Natural killer cell treated with Interleukin-12 subunit alpha and Interleukin-12 subunit beta and Interleukin-15 and Interleukin-18, amount 100 ng/mL, for 72 hours (primary cell): ENCODE measurements around the gene AUTS2. TPM values are rescaled to one million over a fixed set of nuclear protein-coding genes. Genes with fewer than 3 reads are reported as not detected.
"Not testable (repeated sequence)": the region's sequence is repeated elsewhere in the genome, so short reads cannot be mapped to it uniquely, and the experiment has no call there.

Experiments used
- ATAC-seq, 2 donors: fragments of 150-1000 bp; cut with Tn5 transposase in 1 of 2; sonication (Bioruptor Pico), chemical (Tn5 transposase) in 1 of 2; 2 replicates each; pipeline ENCODE4 v1.10.0; 2021
- DNase-seq: peaks from one replicate; pipeline ENCODE4 v3.0.0; 2022; ENCODE audit warnings: low spot score
- H3K27ac Mint-ChIP-seq, 2 donors: 1 replicate in 1 of 2; 2 replicates in 1 of 2; pipeline ENCODE4 v1.8.0; 2022; ENCODE audit warnings: mixed read lengths in 2 of 2, mild to moderate bottlenecking in 1 of 2, moderate library complexity in 1 of 2
- H3K27me3 Mint-ChIP-seq, 2 donors: 1 replicate in 1 of 2; 2 replicates in 1 of 2; pipeline ENCODE4 v1.8.0; 2022; ENCODE audit warnings: mixed read lengths in 2 of 2
- H3K36me3 Mint-ChIP-seq: one replicate; pipeline ENCODE4 v1.8.0; 2022; ENCODE audit warnings: mixed read lengths
- H3K4me1 Mint-ChIP-seq, 2 donors: 1 replicate in 1 of 2; 2 replicates in 1 of 2; pipeline ENCODE4 v1.8.0; 2022; ENCODE audit warnings: low read depth in 2 of 2, mixed read lengths in 2 of 2, mild to moderate bottlenecking in 1 of 2
- H3K4me3 Mint-ChIP-seq: one replicate; pipeline ENCODE4 v1.8.0; 2022; ENCODE audit warnings: mixed read lengths
- H3K9me3 Mint-ChIP-seq: 2 replicates; pipeline ENCODE4 v1.8.0; 2022; ENCODE audit warnings: mixed read lengths
- total RNA-seq, 2 donors: library from RNA; stranded (reverse); gene quantifications; one replicate each; pipeline ENCODE4 v1.2.3, GENCODE V29; 2022

The AUTS2 gene
- total RNA-seq, 2 donors from 2014 or later, result 14.3 to 43.0 TPM

- DNase-seq, result no peak
- Mint-ChIP-seq H3K9me3 (no peaks in the 10 kb centered on the region), H3K4me1 (peaks cover 4 to 19% of the 10 kb centered on the region in 2 donors), H3K27ac (no peak overlapping the region), H3K36me3 (no peaks in the 10 kb centered on the region), H3K4me3 (no peak overlapping the region), H3K27me3 (peaks cover 0 to 3% of the 10 kb centered on the region in 2 donors)
- no peak for ATAC-seq
Observed at GRCh38 chr7:70637726-70638125, 1039.5 kb downstream of the AUTS2 start.

- Mint-ChIP-seq H3K27me3 (peaks cover 0 to 3% of the 10 kb centered on the region in 2 donors), H3K4me1 (peaks cover 4 to 19% of the 10 kb centered on the region in 2 donors)
Observed at GRCh38 chr7:70638158-70639107, 1040.2 kb downstream of the AUTS2 start.

GRCh38 chr7:70640266-70640833, 1042.1 kb downstream of the AUTS2 start:
- no peaks in the 10 kb centered on the region for H3K9me3 Mint-ChIP-seq
- no peak overlapping the region for H3K4me3 Mint-ChIP-seq
- ATAC-seq, result no peak
- H3K27ac Mint-ChIP-seq, result no peak overlapping the region
- no peaks in the 10 kb centered on the region for H3K36me3 Mint-ChIP-seq
- peaks cover 0 to under 1% of the 10 kb centered on the region in 2 donors for H3K27me3 Mint-ChIP-seq
- H3K4me1 Mint-ChIP-seq, result peaks cover under 1 to 8% of the 10 kb centered on the region in 2 donors
- DNase-seq, result no peak

More at GRCh38 chr7:70638158-70639107, 1040.2 kb downstream of the AUTS2 start:
- Mint-ChIP-seq H3K36me3 (no peaks in the 10 kb centered on the region), H3K27ac (no peak overlapping the region), H3K4me3 (no peak overlapping the region), H3K9me3 (no peaks in the 10 kb centered on the region)
- DNase-seq, result no peak
- ATAC-seq, result no peak

- H3K27me3 Mint-ChIP-seq, result peaks cover 4 to 6% of the 10 kb centered on the region in 2 donors
- H3K4me3 Mint-ChIP-seq, result no peak overlapping the region
- H3K36me3 Mint-ChIP-seq, result no peaks in the 10 kb centered on the region
- no peaks in the 10 kb centered on the region for H3K9me3 Mint-ChIP-seq
- H3K4me1 Mint-ChIP-seq, result peaks cover 10 to 13% of the 10 kb centered on the region in 2 donors
- no peak for DNase-seq
- no peak overlapping the region for H3K27ac Mint-ChIP-seq
- ATAC-seq, result no peak
Observed at GRCh38 chr7:70641882-70642281, 1043.6 kb downstream of the AUTS2 start.

- Mint-ChIP-seq H3K4me3 (peak overlapping the region; percentile 38), H3K4me1 (peaks cover 33% of the 10 kb centered on the region in 2 donors), H3K36me3 (no peaks in the 10 kb centered on the region), H3K27ac (peak overlapping the region in 1 of 2 donors; percentile 57), H3K9me3 (no peaks in the 10 kb centered on the region), H3K27me3 (peaks cover 4 to 6% of the 10 kb centered on the region in 2 donors)
- ATAC-seq, result no peak
- DNase-seq, result no peak
Observed at GRCh38 chr7:70645279-70645678, 1047.0 kb downstream of the AUTS2 start.

- Mint-ChIP-seq H3K27me3 (peaks cover 6 to 7% of the 10 kb centered on the region in 2 donors), H3K4me3 (peak overlapping the region; percentile 38), H3K27ac (peak overlapping the region in 1 of 2 donors; percentile 57), H3K9me3 (no peaks in the 10 kb centered on the region), H3K4me1 (peaks cover 39% of the 10 kb centered on the region in 2 donors), H3K36me3 (no peaks in the 10 kb centered on the region)
- no peak for ATAC-seq
- DNase-seq, result no peak
Observed at GRCh38 chr7:70645876-70646351, 1047.6 kb downstream of the AUTS2 start.

GRCh38 chr7:70646536-70647248, 1048.4 kb downstream of the AUTS2 start:
- DNase-seq, result no peak
- no peaks in the 10 kb centered on the region for H3K9me3 Mint-ChIP-seq
- peaks cover 37 to 39% of the 10 kb centered on the region in 2 donors for H3K4me1 Mint-ChIP-seq
- H3K27me3 Mint-ChIP-seq, result peaks cover 6 to 7% of the 10 kb centered on the region in 2 donors
- no peak overlapping the region for H3K27ac Mint-ChIP-seq
- H3K36me3 Mint-ChIP-seq, result no peaks in the 10 kb centered on the region
- no peak for ATAC-seq
- no peak overlapping the region for H3K4me3 Mint-ChIP-seq

GRCh38 chr7:70647801-70648498, 1049.7 kb downstream of the AUTS2 start:
- Mint-ChIP-seq H3K9me3 (no peaks in the 10 kb centered on the region), H3K4me1 (peaks cover 37 to 39% of the 10 kb centered on the region in 2 donors), H3K27ac (peak overlapping the region; percentile 66 to 91), H3K27me3 (peaks cover 6 to 7% of the 10 kb centered on the region in 2 donors), H3K36me3 (no peaks in the 10 kb centered on the region), H3K4me3 (peak overlapping the region; percentile 71)
- DNase-seq, result peak; percentile 91
- ATAC-seq, result peak; percentile 98 to 99

- peaks cover 37 to 39% of the 10 kb centered on the region in 2 donors for H3K4me1 Mint-ChIP-seq
Observed at GRCh38 chr7:70648499-70648861, 1050.2 kb downstream of the AUTS2 start.

GRCh38 chr7:70649323-70649722, 1051.0 kb downstream of the AUTS2 start:
- Mint-ChIP-seq H3K27ac (peak overlapping the region; percentile 66 to 91), H3K4me3 (peak overlapping the region; percentile 71), H3K9me3 (no peaks in the 10 kb centered on the region), H3K4me1 (peaks cover 37 to 39% of the 10 kb centered on the region in 2 donors), H3K36me3 (no peaks in the 10 kb centered on the region), H3K27me3 (peaks cover 6 to 7% of the 10 kb centered on the region in 2 donors)
- DNase-seq (no peak), ATAC-seq (no peak)

More at GRCh38 chr7:70648499-70648861, 1050.2 kb downstream of the AUTS2 start:
- H3K27me3 Mint-ChIP-seq, DNase-seq, H3K9me3 Mint-ChIP-seq, H3K36me3 Mint-ChIP-seq: not testable (repeated sequence)
- ATAC-seq, result peak in 1 of 2 donors; percentile 50
- Mint-ChIP-seq H3K4me3 (peak overlapping the region; percentile 71), H3K27ac (peak overlapping the region; percentile 66 to 91)

- no peak overlapping the region for H3K27ac Mint-ChIP-seq
Observed at GRCh38 chr7:70654146-70654545, 1055.9 kb downstream of the AUTS2 start.

GRCh38 chr7:70654979-70655378, 1056.7 kb downstream of the AUTS2 start:
- H3K9me3 Mint-ChIP-seq, result peaks cover 3% of the 10 kb centered on the region
- no peak for DNase-seq
- no peak overlapping the region for H3K4me3 Mint-ChIP-seq
- H3K27ac Mint-ChIP-seq, result no peak overlapping the region
- no peak for ATAC-seq
- H3K27me3 Mint-ChIP-seq, result peaks cover 0 to 2% of the 10 kb centered on the region in 2 donors
- H3K4me1 Mint-ChIP-seq, result peaks cover 18 to 21% of the 10 kb centered on the region in 2 donors
- no peaks in the 10 kb centered on the region for H3K36me3 Mint-ChIP-seq

More at GRCh38 chr7:70654146-70654545, 1055.9 kb downstream of the AUTS2 start:
- Mint-ChIP-seq H3K9me3 (no peaks in the 10 kb centered on the region), H3K4me1 (peaks cover 11 to 16% of the 10 kb centered on the region in 2 donors), H3K36me3 (no peaks in the 10 kb centered on the region), H3K27me3 (peaks cover 0 to 2% of the 10 kb centered on the region in 2 donors), H3K4me3 (no peak overlapping the region)
- DNase-seq, result no peak
- ATAC-seq, result no peak

GRCh38 chr7:70655694-70656093, 1057.4 kb downstream of the AUTS2 start:
- H3K4me3 Mint-ChIP-seq, result no peak overlapping the region
- peaks cover 3% of the 10 kb centered on the region for H3K9me3 Mint-ChIP-seq
- peaks cover 18 to 21% of the 10 kb centered on the region in 2 donors for H3K4me1 Mint-ChIP-seq
- H3K36me3 Mint-ChIP-seq, result no peaks in the 10 kb centered on the region
- no peak for ATAC-seq
- H3K27me3 Mint-ChIP-seq, result peaks cover 0 to 1% of the 10 kb centered on the region in 2 donors
- no peak for DNase-seq
- H3K27ac Mint-ChIP-seq, result no peak overlapping the region
